A549 (cell line): ENCODE results near the gene DYRK4. TPM values are rescaled to one million over a fixed set of nuclear protein-coding genes. Genes with fewer than 3 reads are reported as not detected.

Experiments
- ATAC-seq, 2 experiments: fragments of 200-7000 bp in 1 of 2; fragments of >200 bp in 1 of 2; cut with Nextera tagmentation in 1 of 2; cut with Tn5 transposase in 1 of 2; 3 replicates each; pipeline versions ENCODE4 v1.8.0 to v1.9.1; 2018 to 2020; ENCODE audit warnings: mild to moderate bottlenecking in 1 of 2, moderate library complexity in 1 of 2
- CTCF ChIA-PET: fragments of 300-600 bp; sonication (Branson Sonifier 250); formaldehyde crosslinking; extraction: SDS; loops from one replicate; lab custom pipeline; 2021; ENCODE audit warnings: antibody characterized with exemption, inconsistent platforms; lab: Yijun Ruan, JAX
- POLR2A ChIA-PET: fragments of 350-600 bp; formaldehyde crosslinking; extraction: SDS; loops from one replicate; lab custom pipeline; 2021; ENCODE audit warnings: antibody characterized with exemption, inconsistent platforms; lab: Yijun Ruan, JAX
- DNase-seq, 2 experiments: peaks; one replicate each; pipeline versions ENCODE4 v3.0.0 to v3.0.0-alpha.2; 2011 to 2016; ENCODE audit warnings: low read depth in 1 of 2, low spot score in 1 of 2
- FAIRE-seq: peaks from 2 replicates; lab custom pipeline; 2011; peaks lifted over from hg19 to GRCh38; lab: Jason Lieb, UNC
- H3K27ac ChIP-seq, 2 experiments: fragments of >200 bp; sonication (Bioruptor Twin); formaldehyde crosslinking; 3 replicates each; pipeline ENCODE4 v1.5.1; 2016 to 2017
- H3K4me1 ChIP-seq: fragments of >200 bp; sonication (Bioruptor Twin); formaldehyde crosslinking; 3 replicates; pipeline ENCODE4 v1.6.1; 2016
- H3K4me2 ChIP-seq: fragments of >200 bp; sonication (Bioruptor Twin); formaldehyde crosslinking; 3 replicates; pipeline ENCODE4 v1.6.1; 2016
- H3K4me3 ChIP-seq: fragments of >200 bp; sonication (Bioruptor Twin); formaldehyde crosslinking; 3 replicates; pipeline ENCODE4 v1.5.1; 2016
- H3K9me3 ChIP-seq: fragments of >200 bp; sonication (Bioruptor Twin); formaldehyde crosslinking; 3 replicates; pipeline ENCODE4 v1.6.1; 2016
- ATOH8 ChIP-seq: fragments of 250-450 bp; sonication (Bioruptor Pico); IDR thresholded peaks from 2 replicates; pipeline ENCODE4 v1.5.0; 2020; ENCODE audit warnings: low read depth, mild to moderate bottlenecking, moderate library complexity
- CHD2 ChIP-seq: fragments of 150-350 bp; IDR thresholded peaks from 2 replicates; pipeline ENCODE4 v1.6.1; 2014; ENCODE audit warnings: low read length; ENCODE audit not compliant: partially characterized antibody
- ELK1 ChIP-seq: fragments of 150-350 bp; IDR thresholded peaks from 2 replicates; pipeline ENCODE4 v1.6.1; 2014; ENCODE audit warnings: low read depth, mild to moderate bottlenecking, low read length
- ESRRA ChIP-seq: fragments of 150-350 bp; IDR thresholded peaks from 2 replicates; pipeline ENCODE4 v1.6.1; 2014; ENCODE audit warnings: mild to moderate bottlenecking, low read length, borderline replicate concordance
- FOSB ChIP-seq: fragments of 250-450 bp; sonication (Bioruptor Pico); IDR thresholded peaks from 2 replicates; pipeline ENCODE4 v1.5.0; 2020; ENCODE audit warnings: mild to moderate bottlenecking, moderate library complexity
- FOXS1 ChIP-seq: fragments of 250-450 bp; sonication (Bioruptor Pico); IDR thresholded peaks from 2 replicates; pipeline ENCODE4 v1.5.0; 2020; ENCODE audit warnings: mild to moderate bottlenecking, moderate library complexity
- JUN ChIP-seq, 2 experiments: fragments of >200 bp; sonication (Bioruptor Twin); formaldehyde crosslinking; IDR thresholded peaks; 2 replicates in 1 of 2; 3 replicates in 1 of 2; pipeline ENCODE4 v1.6.1; 2016 to 2017
- MAX ChIP-seq: IDR thresholded peaks from 2 replicates; pipeline ENCODE4 v1.6.1; 2012
- MAZ ChIP-seq: fragments of 150-350 bp; IDR thresholded peaks from 2 replicates; pipeline ENCODE4 v1.6.1; 2014; ENCODE audit warnings: antibody characterized with exemption, low read depth, low read length, borderline replicate concordance
- MYC ChIP-seq: IDR thresholded peaks from 2 replicates; pipeline ENCODE4 v1.6.1; 2012; ENCODE audit warnings: mild to moderate bottlenecking, inconsistent platforms, low read length, improper control_type of control experiment, borderline replicate concordance
- NPAS2 ChIP-seq: fragments of 250-450 bp; sonication (Bioruptor Pico); IDR thresholded peaks from 2 replicates; pipeline ENCODE4 v1.8.0; 2022; ENCODE audit warnings: mild to moderate bottlenecking, moderate library complexity, borderline replicate concordance
- NR3C1 ChIP-seq: fragments of >200 bp; sonication (Bioruptor Twin); formaldehyde crosslinking; IDR thresholded peaks from 3 replicates; pipeline ENCODE4 v1.6.1; 2017
- PHF8 ChIP-seq: fragments of 200-600 bp; sonication (generic); IDR thresholded peaks from 2 replicates; pipeline ENCODE4 v1.6.1; 2016; ENCODE audit warnings: low read depth, mild to moderate bottlenecking, antibody characterized with exemption, moderate library complexity, borderline replicate concordance
- RCOR1 ChIP-seq: fragments of 150-350 bp; IDR thresholded peaks from 2 replicates; pipeline ENCODE4 v1.6.1; 2014; ENCODE audit warnings: antibody characterized with exemption, low read length, low read depth
- RFX5 ChIP-seq: fragments of 450-650 bp; IDR thresholded peaks from 2 replicates; pipeline ENCODE4 v1.7.1; 2014; ENCODE audit warnings: antibody characterized with exemption, mild to moderate bottlenecking, moderate library complexity
- TP53 ChIP-seq: fragments of 250-450 bp; sonication (Bioruptor Pico); IDR thresholded peaks from 2 replicates; pipeline ENCODE4 v1.5.0; 2021; ENCODE audit warnings: mild to moderate bottlenecking, moderate library complexity
- USF2 ChIP-seq: fragments of 450-650 bp; IDR thresholded peaks from 2 replicates; pipeline ENCODE4 v1.6.1; 2014; ENCODE audit warnings: antibody characterized with exemption
- ZC3H11A ChIP-seq: fragments of 450-650 bp; IDR thresholded peaks from 2 replicates; pipeline ENCODE4 v1.6.1; 2014; ENCODE audit warnings: antibody characterized with exemption, mild to moderate bottlenecking
- ZSCAN20 ChIP-seq: fragments of 250-450 bp; sonication (Bioruptor Pico); IDR thresholded peaks from 2 replicates; pipeline ENCODE4 v1.8.0; 2022; ENCODE audit warnings: mild to moderate bottlenecking, moderate library complexity
- WGBS: methylation state at CpG from one replicate; pipeline ENCODE4 v1.1.6; 2017; ENCODE audit errors: missing lambda C conversion rate; 5-methylcytosine and 5-hydroxymethylcytosine counted together
- polyA plus RNA-seq, 4 experiments: library from polyadenylated mRNA; depleted of rRNA in 3 of 4; stranded (reverse); fragments of >200 nt; fragmentation: RNase III in 1 of 4; extraction: RNeasy Plus Mini Kit Qiagen cat#74134 plus additional on column Dnase treatment in 1 of 4; gene quantifications; 2 replicates in 3 of 4; 3 replicates in 1 of 4; pipeline ENCODE4 v1.2.3, GENCODE V29; 2011 to 2017

DYRK4 gene
- polyA plus RNA-seq, 2 of the 4 experiments (the other 2 are of a cell fraction), result 40.3 to 84.5 TPM

- no peak for ATAC-seq
- Histone ChIP-seq H3K9me3 (no peaks in the 10 kb centered on the region), H3K27ac (no peak overlapping the region), H3K4me2 (no peak overlapping the region), H3K4me3 (no peak overlapping the region), H3K4me1 (peaks cover 8% of the 10 kb centered on the region; the same call in 2 of the 3 replicates)
- CTCF ChIA-PET, result interaction anchor here (0.6 kb wide), 1 partner anchor 614 kb away, joined by 3 read pairs; no protein-coding TSS in a partner anchor
- TF ChIP-seq ATOH8 (no peak), CHD2 (no peak), MYC (no peak), TP53 (CRISPR knock-in tag) (no peak), FOSB (CRISPR knock-in tag) (no peak), RCOR1 (no peak), NR3C1 (no peak), ZC3H11A (no peak), JUN (IDR thresholded peaks at IDR 0.05) (no peak), MAX (no peak), ELK1 (no peak), USF2 (no peak), MAZ (no peak)
- no peak for FAIRE-seq
- DNase-seq, result no peak
- POLR2A ChIA-PET, result no interaction called here
Measured at GRCh38 chr12:4653257-4653656, 91.2 kb downstream of the DYRK4 start.

- no peak for ATAC-seq
- CTCF ChIA-PET, result interaction anchor here (1.4 kb wide), 2 partner anchors 12 to 49 kb away, joined by 4 to 5 read pairs; no protein-coding TSS in a partner anchor
- POLR2A ChIA-PET, result no interaction called here
- DNase-seq, result no peak
- no peak overlapping the region for H3K27ac ChIP-seq
- H3K4me3 ChIP-seq, result no peak overlapping the region
- no peaks in the 10 kb centered on the region for H3K9me3 ChIP-seq
- peaks cover 8% of the 10 kb centered on the region; the same call in 2 of the 3 replicates for H3K4me1 ChIP-seq
- WGBS, result 85% methylated on average over 2 of the region's 2 CpGs
- TF ChIP-seq RFX5, result no peak
- no peak for TF ChIP-seq FOXS1
- TF ChIP-seq ZSCAN20 (CRISPR knock-in tag), result no peak
- TF ChIP-seq NPAS2 (CRISPR knock-in tag), result no peak
- no peak for TF ChIP-seq ESRRA
- no peak for TF ChIP-seq NR3C1
- TF ChIP-seq PHF8, result no peak
- TF ChIP-seq, all 56 proteins: peak for 0
- H3K4me2 ChIP-seq, result no peak overlapping the region
- no peak for FAIRE-seq
Measured at GRCh38 chr12:4653691-4654090, 91.7 kb downstream of the DYRK4 start.

Other genes with a start within 250 kb of the DYRK4 start
- gene TIGAR, start 241.0 kb upstream of the DYRK4 start, polyA plus RNA-seq (2011; rRNA removed), result 30.0 and 50.9 TPM in 2 replicates
- 24.5 to 30.6 TPM (median 25.2 TPM) in 3 replicates for gene TIGAR, start 241.0 kb upstream of the DYRK4 start, polyA plus RNA-seq (2017; fragmentation: RNase III; extraction: RNeasy Plus Mini Kit Qiagen cat#74134 plus additional on column Dnase treatment)
- gene FGF23, start 182.5 kb upstream of the DYRK4 start, polyA plus RNA-seq (2011; rRNA removed), result not detected in 2 replicates
- not detected in 3 replicates for gene FGF23, start 182.5 kb upstream of the DYRK4 start, polyA plus RNA-seq (2017; fragmentation: RNase III; extraction: RNeasy Plus Mini Kit Qiagen cat#74134 plus additional on column Dnase treatment)
- gene FGF6, start 116.4 kb upstream of the DYRK4 start, polyA plus RNA-seq (2011; rRNA removed), result not detected in 2 replicates
- gene FGF6, start 116.4 kb upstream of the DYRK4 start, polyA plus RNA-seq (2017; fragmentation: RNase III; extraction: RNeasy Plus Mini Kit Qiagen cat#74134 plus additional on column Dnase treatment), result not detected in 3 replicates
- 28.8 and 56.7 TPM in 2 replicates for gene RAD51AP1, start 23.3 kb upstream of the DYRK4 start, polyA plus RNA-seq (2011; rRNA removed)
- 26.5 to 32.1 TPM (median 30.6 TPM) in 3 replicates for gene RAD51AP1, start 23.3 kb upstream of the DYRK4 start, polyA plus RNA-seq (2017; fragmentation: RNase III; extraction: RNeasy Plus Mini Kit Qiagen cat#74134 plus additional on column Dnase treatment)
- 0.59 and 0.75 TPM in 2 replicates for gene AKAP3, start 86.8 kb downstream of the DYRK4 start, polyA plus RNA-seq (2011; rRNA removed)
- gene AKAP3, start 86.8 kb downstream of the DYRK4 start, polyA plus RNA-seq (2017; fragmentation: RNase III; extraction: RNeasy Plus Mini Kit Qiagen cat#74134 plus additional on column Dnase treatment), result 0.14 to 0.51 TPM (median 0.37 TPM) in 3 replicates
- 81.4 and 125 TPM in 2 replicates for gene NDUFA9, start 86.9 kb downstream of the DYRK4 start, polyA plus RNA-seq (2011; rRNA removed)
- 113 to 124 TPM (median 121 TPM) in 3 replicates for gene NDUFA9, start 86.9 kb downstream of the DYRK4 start, polyA plus RNA-seq (2017; fragmentation: RNase III; extraction: RNeasy Plus Mini Kit Qiagen cat#74134 plus additional on column Dnase treatment)
- not detected in 2 replicates for gene GALNT8, start 158.2 kb downstream of the DYRK4 start, polyA plus RNA-seq (2011; rRNA removed)
- not detected in 3 replicates for gene GALNT8, start 158.2 kb downstream of the DYRK4 start, polyA plus RNA-seq (2017; fragmentation: RNase III; extraction: RNeasy Plus Mini Kit Qiagen cat#74134 plus additional on column Dnase treatment)